Astrocyte (in vitro differentiated cells and primary cell): ENCODE results near the gene BCAS1. TPM values are rescaled to one million over a fixed set of nuclear protein-coding genes. Genes with fewer than 3 reads are reported as not detected.

Experiments
- DNase-seq: peaks from one replicate; pipeline ENCODE4 v3.0.0-alpha.2; 2010; ENCODE audit warnings: low read depth
- FAIRE-seq: peaks from 2 replicates; lab custom pipeline; 2011; peaks lifted over from hg19 to GRCh38; lab: Jason Lieb, UNC
- H2AFZ ChIP-seq: 2 replicates; pipeline ENCODE4 v1.6.0; 2012; ENCODE audit warnings: low read depth, low read length, inconsistent platforms
- H3K27ac ChIP-seq: 2 replicates; pipeline ENCODE4 v1.5.1; 2011; ENCODE audit warnings: low read depth, low read length, inconsistent platforms
- H3K27me3 ChIP-seq: 2 replicates; pipeline ENCODE4 v1.6.0; 2011; ENCODE audit warnings: low read length, inconsistent platforms; ENCODE audit not compliant: insufficient read depth
- H3K36me3 ChIP-seq: 2 replicates; pipeline ENCODE4 v1.5.1; 2011; ENCODE audit warnings: low read length, inconsistent platforms; ENCODE audit not compliant: insufficient read depth
- H3K4me1 ChIP-seq: 2 replicates; pipeline ENCODE4 v1.5.1; 2011; ENCODE audit warnings: low read length, inconsistent platforms; ENCODE audit not compliant: insufficient read depth
- H3K4me2 ChIP-seq: 2 replicates; pipeline ENCODE4 v1.6.0; 2012; ENCODE audit warnings: low read length, inconsistent platforms
- H3K4me3 ChIP-seq: 2 replicates; pipeline ENCODE4 v1.5.1; 2011; ENCODE audit warnings: low read depth, mild to moderate bottlenecking, low read length, inconsistent platforms; ENCODE audit not compliant: insufficient read depth
- H3K79me2 ChIP-seq: 2 replicates; pipeline ENCODE4 v1.6.0; 2012; ENCODE audit warnings: mild to moderate bottlenecking, low read length, inconsistent platforms; ENCODE audit not compliant: insufficient read depth
- H3K9ac ChIP-seq: 2 replicates; pipeline ENCODE4 v1.6.0; 2012; ENCODE audit warnings: mild to moderate bottlenecking, low read length, inconsistent platforms
- H3K9me3 ChIP-seq: 2 replicates; pipeline ENCODE4 v1.5.1; 2012; ENCODE audit warnings: low read depth, mild to moderate bottlenecking, low read length, inconsistent platforms; ENCODE audit not compliant: insufficient read depth
- H4K20me1 ChIP-seq: 2 replicates; pipeline ENCODE4 v1.6.0; 2012; ENCODE audit warnings: low read length, inconsistent platforms; ENCODE audit not compliant: insufficient read depth
- H3K27ac Mint-ChIP-seq: one replicate; pipeline ENCODE4 v1.8.0; 2021; ENCODE audit warnings: mild to moderate bottlenecking, mixed read lengths; ENCODE audit not compliant: unreplicated experiment
- H3K27me3 Mint-ChIP-seq: one replicate; pipeline ENCODE4 v1.8.0; 2021; ENCODE audit warnings: low read depth, mixed read lengths; ENCODE audit not compliant: unreplicated experiment
- H3K36me3 Mint-ChIP-seq: one replicate; pipeline ENCODE4 v1.8.0; 2021; ENCODE audit warnings: low read depth, mixed read lengths; ENCODE audit not compliant: unreplicated experiment
- H3K4me1 Mint-ChIP-seq: one replicate; pipeline ENCODE4 v1.8.0; 2021; ENCODE audit warnings: low read depth, mixed read lengths; ENCODE audit not compliant: unreplicated experiment
- H3K4me3 Mint-ChIP-seq: one replicate; pipeline ENCODE4 v1.8.0; 2021; ENCODE audit warnings: mild to moderate bottlenecking, moderate library complexity, mixed read lengths; ENCODE audit not compliant: unreplicated experiment
- H3K9me3 Mint-ChIP-seq: one replicate; pipeline ENCODE4 v1.8.0; 2021; ENCODE audit warnings: mild to moderate bottlenecking, mixed read lengths; ENCODE audit not compliant: unreplicated experiment
- CTCF ChIP-seq: IDR thresholded peaks from 2 replicates; pipeline ENCODE4 v1.5.1; 2011; ENCODE audit warnings: low read depth, mild to moderate bottlenecking, inconsistent platforms, low read length, moderate library complexity; ENCODE audit not compliant: insufficient read depth
- EZH2 ChIP-seq: IDR thresholded peaks from 2 replicates; pipeline ENCODE4 v1.6.1; 2012; ENCODE audit warnings: mild to moderate bottlenecking, low read length, inconsistent platforms; ENCODE audit not compliant: insufficient read depth
- total RNA-seq: library from RNA; stranded (reverse); gene quantifications from 2 replicates; pipeline ENCODE4 v1.2.1, GENCODE V29; 2021

The BCAS1 gene
- total RNA-seq, 1 donor from 2014 or later, result not detected

- FAIRE-seq, result no peak
- no peaks in the 10 kb centered on the region for H3K4me1 ChIP-seq
These were observed 35.3 kb upstream of the BCAS1 start for GRCh38 chr20:54105653-54106052.

GRCh38 chr20:54104781-54105180, 34.4 kb upstream of the BCAS1 start:
- no peaks in the 10 kb centered on the region for H3K27me3 ChIP-seq
- no peaks in the 10 kb centered on the region for H3K36me3 ChIP-seq
- no peaks in the 10 kb centered on the region for H3K79me2 ChIP-seq
- no peaks in the 10 kb centered on the region for H3K27me3 Mint-ChIP-seq
- no peak overlapping the region for H2AFZ ChIP-seq
- FAIRE-seq (no peak), DNase-seq (no peak)
- H3K4me1 Mint-ChIP-seq, result peaks cover 8% of the 10 kb centered on the region
- no peaks in the 10 kb centered on the region for H3K9me3 ChIP-seq
- no peaks in the 10 kb centered on the region for H4K20me1 ChIP-seq
- H3K4me3 ChIP-seq, result no peak overlapping the region
- TF ChIP-seq EZH2, result no peak
- no peak for TF ChIP-seq CTCF
- H3K4me3 Mint-ChIP-seq, result no peak overlapping the region
- H3K36me3 Mint-ChIP-seq, result no peaks in the 10 kb centered on the region
- H3K27ac Mint-ChIP-seq, result no peak overlapping the region
- H3K4me1 ChIP-seq, result no peaks in the 10 kb centered on the region
- no peak overlapping the region for H3K27ac ChIP-seq
- no peak overlapping the region for H3K4me2 ChIP-seq
- no peaks in the 10 kb centered on the region for H3K9me3 Mint-ChIP-seq
- H3K9ac ChIP-seq, result no peak overlapping the region

More at GRCh38 chr20:54105653-54106052, 35.3 kb upstream of the BCAS1 start:
- Histone ChIP-seq H2AFZ (no peak overlapping the region), H3K9ac (no peak overlapping the region), H3K36me3 (no peaks in the 10 kb centered on the region), H3K27me3 (no peaks in the 10 kb centered on the region), H3K4me3 (no peak overlapping the region), H3K4me2 (no peak overlapping the region), H3K27ac (no peak overlapping the region), H3K79me2 (no peaks in the 10 kb centered on the region), H3K9me3 (no peaks in the 10 kb centered on the region), H4K20me1 (no peaks in the 10 kb centered on the region)
- H3K9me3 Mint-ChIP-seq, result peaks cover 1% of the 10 kb centered on the region
- peaks cover 8% of the 10 kb centered on the region for H3K4me1 Mint-ChIP-seq
- H3K4me3 Mint-ChIP-seq, result no peak overlapping the region
- H3K27me3 Mint-ChIP-seq, result no peaks in the 10 kb centered on the region
- H3K27ac Mint-ChIP-seq, result no peak overlapping the region
- H3K36me3 Mint-ChIP-seq, result no peaks in the 10 kb centered on the region
- DNase-seq, result no peak
- TF ChIP-seq CTCF, result no peak
- no peak for TF ChIP-seq EZH2

GRCh38 chr20:54103762-54104600, 33.6 kb upstream of the BCAS1 start:
- Histone ChIP-seq H3K4me2 (no peak overlapping the region), H4K20me1 (no peaks in the 10 kb centered on the region), H3K4me3 (no peak overlapping the region), H3K36me3 (no peaks in the 10 kb centered on the region), H3K4me1 (no peaks in the 10 kb centered on the region), H3K27me3 (no peaks in the 10 kb centered on the region), H2AFZ (no peak overlapping the region), H3K27ac (no peak overlapping the region), H3K9me3 (no peaks in the 10 kb centered on the region), H3K79me2 (no peaks in the 10 kb centered on the region), H3K9ac (no peak overlapping the region)
- no peak for TF ChIP-seq EZH2
- no peak for TF ChIP-seq CTCF
- H3K36me3 Mint-ChIP-seq, result no peaks in the 10 kb centered on the region
- DNase-seq, result no peak
- H3K27me3 Mint-ChIP-seq, result no peaks in the 10 kb centered on the region
- H3K27ac Mint-ChIP-seq, result no peak overlapping the region
- no peaks in the 10 kb centered on the region for H3K9me3 Mint-ChIP-seq
- no peak overlapping the region for H3K4me3 Mint-ChIP-seq
- H3K4me1 Mint-ChIP-seq, result peaks cover 8% of the 10 kb centered on the region
- no peak for FAIRE-seq
